Measurements from ENCODE around the gene ZNF512.
A peak's percentile ranks its signal among the peaks of the same experiment; 100 is the strongest.

ZNF512 gene

GRCh38 chr2:27636766-27637165 is 53.9 kb downstream of the ZNF512 start:
- DNase-seq = no peak

- no peak for DNase-seq
Observed at GRCh38 chr2:27638037-27638637, 55.3 kb downstream of the ZNF512 start.

- no peak for DNase-seq
Observed at GRCh38 chr2:27638709-27639108, 55.9 kb downstream of the ZNF512 start.

- no peak for DNase-seq
Observed at GRCh38 chr2:27640722-27641245, 57.9 kb downstream of the ZNF512 start.

GRCh38 chr2:27645197-27645596 is 62.4 kb downstream of the ZNF512 start:
- DNase-seq = no peak

GRCh38 chr2:27647289-27647688 is 64.4 kb downstream of the ZNF512 start:
- DNase-seq = no peak

- no peak for DNase-seq
Observed at GRCh38 chr2:27647737-27648136, 64.9 kb downstream of the ZNF512 start.

GRCh38 chr2:27651056-27651455 is 68.2 kb downstream of the ZNF512 start:
- DNase-seq = no peak

GRCh38 chr2:27652341-27652740 is 69.5 kb downstream of the ZNF512 start:
- DNase-seq = no peak

GRCh38 chr2:27652790-27653189 is 69.9 kb downstream of the ZNF512 start:
- no peak for DNase-seq

GRCh38 chr2:27653397-27653796 is 70.6 kb downstream of the ZNF512 start:
- no peak for DNase-seq

- no peak for DNase-seq
Observed at GRCh38 chr2:27655155-27655951, 72.5 kb downstream of the ZNF512 start.

GRCh38 chr2:27661371-27661770 is 78.5 kb downstream of the ZNF512 start:
- DNase-seq = no peak

GRCh38 chr2:27663285-27664153 is 80.7 kb downstream of the ZNF512 start, which contains the start of the genes SLC4A1AP and SUPT7L:
TSS of gene SLC4A1AP (plus strand) at chr2:27663889. CDS start at chr2:27663915, 26 bp downstream.
TSS of gene SUPT7L (minus strand) at chr2:27663614. CDS start at chr2:27662192, 1,422 bp downstream.
- peak; percentile 32 to 93 (median 78) for DNase-seq

- peak in 2 of 58 donors; percentile 37 to 58 for DNase-seq
Observed at GRCh38 chr2:27664154-27664574, 81.3 kb downstream of the ZNF512 start.

GRCh38 chr2:27664622-27665363 is 82.0 kb downstream of the ZNF512 start:
- DNase-seq = no peak

- no peak for DNase-seq
Observed at GRCh38 chr2:27667446-27667845, 84.6 kb downstream of the ZNF512 start.

- no peak for DNase-seq
Observed at GRCh38 chr2:27671235-27671634, 88.4 kb downstream of the ZNF512 start.

All from anterior cingulate cortex (tissue), 58 donors.